HepG2 (cell line): ENCODE measurements around the gene P2RY6. TPM values are rescaled to one million over a fixed set of nuclear protein-coding genes. Genes with fewer than 3 reads are reported as not detected.
A peak's percentile ranks its signal among the peaks of the same experiment; 100 is the strongest.

Source experiments
- ATAD3A ChIP-seq: sonication (generic); formaldehyde crosslinking; IDR thresholded peaks from 2 replicates; pipeline ENCODE4 v1.4.0; 2020; ENCODE audit warnings: missing genetic modification reagents
- CREB1 ChIP-seq, 2 experiments: fragments of 450-650 bp in 1 of 2; IDR thresholded peaks; 2 replicates each; pipeline ENCODE4 v1.6.1; 2016 to 2017; ENCODE audit warnings: control low read depth in 1 of 2, mild to moderate bottlenecking in 1 of 2, missing compliant biosample characterization in 1 of 2, missing genetic modification characterization in 1 of 2
- ETS1 ChIP-seq: sonication (generic); formaldehyde crosslinking; IDR thresholded peaks from 2 replicates; pipeline ENCODE4 v1.4.0; 2020; ENCODE audit warnings: missing genetic modification reagents
- GABPB1 ChIP-seq: IDR thresholded peaks from 2 replicates; pipeline ENCODE4 v1.6.1; 2016; ENCODE audit warnings: mild to moderate bottlenecking, missing genetic modification reagents, moderate library complexity, missing compliant biosample characterization
- GATA4 ChIP-seq: sonication (generic); IDR thresholded peaks from 2 replicates; pipeline ENCODE4 v1.6.1; 2016; ENCODE audit warnings: antibody characterized with exemption, low read depth, borderline replicate concordance
- GATAD2A ChIP-seq: IDR thresholded peaks from 2 replicates; pipeline ENCODE4 v1.6.1; 2016
- GFI1 ChIP-seq: sonication (generic); formaldehyde crosslinking; IDR thresholded peaks from 2 replicates; pipeline ENCODE4 v1.5.0; 2020; ENCODE audit warnings: missing genetic modification reagents, mild to moderate bottlenecking, borderline replicate concordance
- HOXD1 ChIP-seq: sonication (generic); formaldehyde crosslinking; IDR thresholded peaks from 2 replicates; pipeline ENCODE4 v1.5.0; 2020; ENCODE audit warnings: missing genetic modification reagents
- LCORL ChIP-seq, 2 experiments: fragments of 450-650 bp in 1 of 2; sonication (generic) in 1 of 2; formaldehyde crosslinking in 1 of 2; IDR thresholded peaks; 2 replicates each; pipeline versions ENCODE4 v1.5.0 to v1.6.1; 2017 to 2020; ENCODE audit warnings: antibody characterized with exemption in 1 of 2, missing genetic modification reagents in 1 of 2
- MAFF ChIP-seq: IDR thresholded peaks from 2 replicates; pipeline ENCODE4 v1.6.1; 2011; ENCODE audit warnings: low read depth, low read length, improper control_type of control experiment
- MBD4 ChIP-seq: IDR thresholded peaks from 2 replicates; pipeline ENCODE4 v1.6.1; 2012; ENCODE audit warnings: low read length, inconsistent platforms, borderline replicate concordance
- MXD1 ChIP-seq: sonication (generic); formaldehyde crosslinking; IDR thresholded peaks from 2 replicates; pipeline ENCODE4 v1.4.0; 2020; ENCODE audit warnings: mild to moderate bottlenecking, missing genetic modification reagents
- NR2F1 ChIP-seq, 2 experiments: fragments of 450-650 bp in 1 of 2; formaldehyde crosslinking in 1 of 2; IDR thresholded peaks; 2 replicates each; pipeline versions ENCODE4 v1.5.0 to v1.6.1; 2016 to 2020; ENCODE audit warnings: mild to moderate bottlenecking in 1 of 2, missing compliant biosample characterization in 1 of 2, missing genetic modification reagents in 1 of 2, moderate library complexity in 1 of 2
- PHF21A ChIP-seq: sonication (generic); formaldehyde crosslinking; IDR thresholded peaks from 2 replicates; pipeline ENCODE4 v1.5.0; 2020; ENCODE audit warnings: mild to moderate bottlenecking, missing genetic modification reagents
- RORA ChIP-seq: sonication (generic); formaldehyde crosslinking; IDR thresholded peaks from 2 replicates; pipeline ENCODE4 v1.5.0; 2020; ENCODE audit warnings: mild to moderate bottlenecking, missing genetic modification reagents, moderate library complexity
- SIX1 ChIP-seq: sonication (generic); formaldehyde crosslinking; IDR thresholded peaks from 2 replicates; pipeline ENCODE4 v1.4.0; 2020; ENCODE audit warnings: missing genetic modification reagents, borderline replicate concordance
- TOE1 ChIP-seq: sonication (generic); formaldehyde crosslinking; IDR thresholded peaks from 2 replicates; pipeline ENCODE4 v1.4.0; 2020; ENCODE audit warnings: mild to moderate bottlenecking, missing genetic modification reagents
- ZBTB8A ChIP-seq: sonication (generic); formaldehyde crosslinking; IDR thresholded peaks from 2 replicates; pipeline ENCODE4 v1.4.0; 2020; ENCODE audit warnings: mild to moderate bottlenecking, low read depth, missing genetic modification reagents, borderline replicate concordance
- ZFAT ChIP-seq: sonication (generic); formaldehyde crosslinking; conservative IDR thresholded peaks from 2 replicates; pipeline ENCODE4 v1.8.1; 2023; ENCODE audit warnings: missing genetic modification reagents, inconsistent platforms
- ZFP41 ChIP-seq: sonication (generic); formaldehyde crosslinking; IDR thresholded peaks from 2 replicates; pipeline ENCODE4 v1.4.0; 2020; ENCODE audit warnings: mild to moderate bottlenecking, missing genetic modification reagents, borderline replicate concordance
- ZNF225 ChIP-seq: sonication (generic); formaldehyde crosslinking; IDR thresholded peaks from 2 replicates; pipeline ENCODE4 v1.4.0; 2020; ENCODE audit warnings: mild to moderate bottlenecking, missing genetic modification reagents
- ZNF296 ChIP-seq: sonication (generic); formaldehyde crosslinking; conservative IDR thresholded peaks from 2 replicates; pipeline ENCODE4 v1.5.0; 2020; ENCODE audit warnings: mild to moderate bottlenecking, missing genetic modification reagents
- ZNF350 ChIP-seq: sonication (generic); formaldehyde crosslinking; IDR thresholded peaks from 2 replicates; pipeline ENCODE4 v1.4.0; 2020; ENCODE audit warnings: mild to moderate bottlenecking, low read depth, missing genetic modification reagents, borderline replicate concordance
- ZNF501 ChIP-seq: sonication (generic); formaldehyde crosslinking; IDR thresholded peaks from 2 replicates; pipeline ENCODE4 v1.5.1; 2020; ENCODE audit warnings: mild to moderate bottlenecking, moderate library complexity, missing genetic modification reagents
- ZNF546 ChIP-seq: sonication (generic); formaldehyde crosslinking; conservative IDR thresholded peaks from 2 replicates; pipeline ENCODE4 v1.8.1; 2023; ENCODE audit warnings: mild to moderate bottlenecking, missing genetic modification reagents
- ZNF572 ChIP-seq: sonication (generic); formaldehyde crosslinking; IDR thresholded peaks from 2 replicates; pipeline ENCODE4 v1.5.1; 2020; ENCODE audit warnings: mild to moderate bottlenecking, missing genetic modification reagents
- ZNF576 ChIP-seq: sonication (generic); formaldehyde crosslinking; IDR thresholded peaks from 2 replicates; pipeline ENCODE4 v1.4.0; 2020; ENCODE audit warnings: mild to moderate bottlenecking, missing genetic modification reagents
- ZNF781 ChIP-seq: sonication (generic); formaldehyde crosslinking; IDR thresholded peaks from 2 replicates; pipeline ENCODE4 v1.5.1; 2020; ENCODE audit warnings: borderline replicate concordance, mild to moderate bottlenecking, missing genetic modification reagents; ENCODE audit errors: not compliant biosample characterization
- ZNF841 ChIP-seq: sonication (generic); formaldehyde crosslinking; IDR thresholded peaks from 2 replicates; pipeline ENCODE4 v1.8.1; 2023; ENCODE audit warnings: missing genetic modification reagents, borderline replicate concordance
- polyA plus RNA-seq, 8 experiments: library from polyadenylated mRNA; depleted of rRNA in 3 of 8; stranded (reverse) in 7 of 8; unstranded in 1 of 8; fragments of >200 nt; fragmentation: Illumina TruSeq in 4 of 8; extraction: Trizol in 4 of 8; gene quantifications; 2 replicates each; pipeline versions ENCODE4 v1.2.1 to v1.2.3, GENCODE V29; 2011 to 2016; ENCODE audit warnings: low read depth in 4 of 8, missing spikeins in 1 of 8, mixed read lengths in 1 of 8; ENCODE audit not compliant: insufficient read depth in 1 of 8
- total RNA-seq, 5 experiments: library from RNA; depleted of rRNA; stranded (reverse); fragments of >200 nt; fragmentation: Illumina TruSeq; extraction: Trizol; gene quantifications; 2 replicates each; pipeline ENCODE4 v1.2.3, GENCODE V29; 2016; ENCODE audit warnings: low read depth in 1 of 5

The P2RY6 gene
- total and polyA plus RNA-seq, 2 of the 13 experiments (the other 11 are each of a cell fraction or from before 2014, with no cell fraction given) = 0.09 to 0.29 TPM

GRCh38 chr11:73237471-73238290 is 34.5 kb upstream of the P2RY6 start (continued):
- TF ChIP-seq ZFAT (no peak), ZNF841 (no peak), NR2F1 (CRISPR knock-in tag; IDR thresholded peaks at IDR 0.05) (peak; percentile 63 to 73; a peak in 3 of 4 replicates), GFI1 (CRISPR knock-in tag) (no peak), TOE1 (CRISPR knock-in tag) (no peak), ZNF296 (CRISPR knock-in tag) (peak; percentile 47; the same call in 1 of the 2 replicates), RORA (CRISPR knock-in tag) (no peak), ZNF350 (CRISPR knock-in tag) (peak; percentile 70), ZNF501 (CRISPR knock-in tag) (peak; percentile 79), ZNF572 (CRISPR knock-in tag) (peak; percentile 69; the same call in 1 of the 2 replicates), CREB1 (IDR thresholded peaks at IDR 0.05) (peak; percentile 83), CREB1 (CRISPR knock-in tag; IDR thresholded peaks at IDR 0.05) (peak; percentile 93), MAFF (no peak), PHF21A (peak; percentile 81), MXD1 (peak; percentile 60; the same call in 1 of the 2 replicates), SIX1 (CRISPR knock-in tag) (no peak), ETS1 (no peak), ZNF225 (CRISPR knock-in tag) (no peak), GATA4 (no peak), GATAD2A (CRISPR knock-in tag) (peak; percentile 89), MBD4 (no peak), ZBTB8A (CRISPR knock-in tag) (no peak), GABPB1 (CRISPR knock-in tag) (peak; percentile 91), ZFP41 (CRISPR knock-in tag) (no peak), ATAD3A (no peak), LCORL (IDR thresholded peaks at IDR 0.05) (no peak), LCORL (CRISPR knock-in tag; IDR thresholded peaks at IDR 0.05) (peak; percentile 77; the same call in 1 of the 2 replicates), ZNF576 (0 out of 2 replicates have a peak, but pooled peaks have one; percentile 45), ZNF781 (CRISPR knock-in tag) (peak; percentile 34), ZNF546 (no peak), HOXD1 (no peak)
